Activated CD8-positive, alpha-beta memory T cell treated with anti-CD3 and anti-CD28 coated beads, Interleukin-2, amount 50 U/mL, for 4 hours (primary cell): ENCODE data around the gene IL7R.
A peak's percentile ranks its signal among the peaks of the same experiment; 100 is the strongest.

Experiments
- DNase-seq: peaks from one replicate; pipeline ENCODE4 v3.0.0-alpha.2; 2020

Gene IL7R, protein sequence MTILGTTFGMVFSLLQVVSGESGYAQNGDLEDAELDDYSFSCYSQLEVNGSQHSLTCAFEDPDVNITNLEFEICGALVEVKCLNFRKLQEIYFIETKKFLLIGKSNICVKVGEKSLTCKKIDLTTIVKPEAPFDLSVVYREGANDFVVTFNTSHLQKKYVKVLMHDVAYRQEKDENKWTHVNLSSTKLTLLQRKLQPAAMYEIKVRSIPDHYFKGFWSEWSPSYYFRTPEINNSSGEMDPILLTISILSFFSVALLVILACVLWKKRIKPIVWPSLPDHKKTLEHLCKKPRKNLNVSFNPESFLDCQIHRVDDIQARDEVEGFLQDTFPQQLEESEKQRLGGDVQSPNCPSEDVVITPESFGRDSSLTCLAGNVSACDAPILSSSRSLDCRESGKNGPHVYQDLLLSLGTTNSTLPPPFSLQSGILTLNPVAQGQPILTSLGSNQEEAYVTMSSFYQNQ

DNA sequence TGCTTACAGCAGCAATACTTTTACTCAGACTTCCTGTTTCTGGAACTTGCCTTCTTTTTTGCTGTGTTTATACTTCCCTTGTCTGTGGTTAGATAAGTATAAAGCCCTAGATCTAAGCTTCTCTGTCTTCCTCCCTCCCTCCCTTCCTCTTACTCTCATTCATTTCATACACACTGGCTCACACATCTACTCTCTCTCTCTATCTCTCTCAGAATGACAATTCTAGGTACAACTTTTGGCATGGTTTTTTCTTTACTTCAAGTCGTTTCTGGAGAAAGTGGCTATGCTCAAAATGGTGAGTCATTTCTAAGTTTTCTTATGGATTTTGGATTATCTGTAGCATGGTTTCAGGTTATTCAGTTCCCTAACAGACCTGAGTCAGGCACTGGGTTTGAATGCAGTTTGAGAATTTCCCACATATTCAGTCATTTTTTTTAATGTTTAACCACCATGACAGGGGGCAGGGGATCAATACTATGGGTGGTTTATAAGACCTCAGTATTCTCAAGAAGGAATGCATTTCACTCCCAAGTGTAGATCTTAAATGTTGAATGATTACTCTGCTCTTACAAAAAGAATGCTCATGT lies at the start of gene IL7R:
TSS of gene IL7R (plus strand) at position 127 of the 587 bp plus-strand sequence. CDS start at position 214, 87 bp downstream.
- DNase-seq: no peak

DNA sequence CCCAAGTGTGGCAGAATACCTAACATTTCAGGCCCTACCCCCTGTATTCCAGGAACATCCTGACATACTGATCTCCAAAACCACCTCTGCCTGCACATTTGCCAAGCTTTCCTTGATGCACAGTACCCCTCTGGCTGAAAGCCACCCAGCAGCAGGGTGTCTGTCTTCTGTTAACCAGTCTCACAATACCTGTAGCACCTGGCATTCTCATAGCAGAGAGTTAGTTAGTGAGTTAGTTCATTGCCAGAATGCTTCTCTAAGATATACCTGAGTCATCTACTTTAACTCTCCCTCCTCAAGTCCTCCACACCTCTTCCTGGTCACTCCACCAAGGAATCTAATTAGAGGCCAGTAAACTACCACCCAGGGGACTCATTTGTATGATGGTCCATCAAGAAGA lies 46.1 kb upstream of the IL7R start:
- no peak for DNase-seq

DNA sequence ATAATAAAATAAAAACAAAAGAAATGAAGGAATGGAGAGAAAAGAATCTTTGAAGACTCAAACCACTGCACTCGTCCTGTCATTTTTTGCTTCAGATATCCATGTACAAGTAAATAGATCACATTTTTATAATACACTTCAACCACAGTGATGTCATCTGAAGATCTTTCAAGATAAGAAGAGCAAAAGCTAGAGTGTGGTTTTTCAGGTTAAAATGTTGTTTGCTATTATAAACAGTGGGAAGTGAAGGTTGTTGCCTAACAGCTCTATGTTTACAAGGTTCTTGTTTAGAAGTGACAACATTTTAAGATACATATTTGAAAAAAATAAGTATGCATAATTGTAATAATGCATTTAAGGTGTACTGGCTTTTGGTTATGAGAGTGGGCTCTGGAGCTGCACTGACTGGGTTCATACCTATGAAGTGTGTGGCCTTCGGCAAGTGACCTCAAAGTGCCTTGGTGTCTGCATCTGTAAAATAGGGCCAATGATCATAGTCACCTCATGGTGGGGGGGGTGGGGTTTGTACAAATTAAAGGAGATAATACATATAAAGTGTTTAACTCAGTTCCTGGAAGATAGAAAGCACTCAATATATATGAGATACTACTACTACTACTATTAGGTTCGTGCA lies 45.5 kb upstream of the IL7R start:
- DNase-seq: no peak

DNA sequence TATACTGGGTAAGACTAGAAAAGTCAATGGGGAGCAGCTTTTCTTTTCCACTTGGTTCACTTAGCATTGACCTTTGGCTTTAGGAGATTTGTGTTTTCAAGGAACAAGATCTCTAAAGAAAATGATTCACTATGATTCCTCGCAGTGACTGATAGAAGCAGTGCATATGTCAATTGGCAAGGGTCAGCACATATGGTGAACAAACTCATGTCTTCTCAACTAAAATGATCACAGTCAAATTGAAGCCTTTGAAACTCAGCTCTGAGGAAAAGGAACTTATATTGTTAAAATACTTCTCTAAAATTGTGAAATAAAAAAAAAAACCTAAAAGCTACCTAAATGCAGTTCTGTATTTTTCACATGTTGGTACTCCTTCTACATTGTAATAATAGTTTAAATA lies 43.2 kb upstream of the IL7R start:
- DNase-seq: no peak

DNA sequence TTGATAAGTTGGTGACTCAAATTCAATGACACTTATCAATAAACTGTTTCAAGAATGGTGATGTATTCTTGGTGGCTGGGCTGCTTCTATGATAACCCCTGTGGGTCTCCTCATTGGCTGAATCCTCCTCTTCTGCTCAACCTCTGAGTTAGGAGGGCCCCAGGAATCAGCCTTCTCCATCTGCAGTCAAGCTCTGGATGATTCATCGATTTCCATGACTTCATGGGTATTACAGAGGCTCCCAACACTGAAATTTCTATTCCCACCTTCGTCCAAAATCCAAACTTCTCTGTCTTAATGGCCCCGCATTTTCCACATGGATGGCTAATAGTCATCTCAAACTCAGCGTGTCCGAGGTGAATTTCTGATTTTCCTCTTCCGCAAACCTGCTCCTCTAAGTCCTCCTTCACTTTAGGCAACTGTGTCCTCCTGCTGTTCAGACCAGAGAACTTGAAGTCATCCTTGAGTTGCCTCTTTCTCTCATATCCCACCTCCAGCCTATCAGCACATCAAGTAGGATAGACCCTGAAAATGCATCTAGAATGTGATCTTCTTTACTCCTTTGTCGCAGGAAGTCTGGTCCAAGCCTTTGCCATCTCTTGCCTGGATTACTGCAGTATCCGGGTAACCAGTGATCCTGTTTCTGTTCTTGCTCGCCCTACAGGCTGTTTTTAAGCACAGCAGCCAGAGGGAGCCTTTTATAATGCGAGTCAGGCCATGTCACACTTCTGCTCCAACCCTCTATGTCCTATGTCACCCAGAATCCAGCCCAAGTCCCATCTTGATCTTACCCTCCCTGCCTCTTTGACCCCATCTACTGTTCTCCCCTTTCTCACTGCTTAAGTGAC lies 41.4 kb upstream of the IL7R start:
- no peak for DNase-seq

DNA sequence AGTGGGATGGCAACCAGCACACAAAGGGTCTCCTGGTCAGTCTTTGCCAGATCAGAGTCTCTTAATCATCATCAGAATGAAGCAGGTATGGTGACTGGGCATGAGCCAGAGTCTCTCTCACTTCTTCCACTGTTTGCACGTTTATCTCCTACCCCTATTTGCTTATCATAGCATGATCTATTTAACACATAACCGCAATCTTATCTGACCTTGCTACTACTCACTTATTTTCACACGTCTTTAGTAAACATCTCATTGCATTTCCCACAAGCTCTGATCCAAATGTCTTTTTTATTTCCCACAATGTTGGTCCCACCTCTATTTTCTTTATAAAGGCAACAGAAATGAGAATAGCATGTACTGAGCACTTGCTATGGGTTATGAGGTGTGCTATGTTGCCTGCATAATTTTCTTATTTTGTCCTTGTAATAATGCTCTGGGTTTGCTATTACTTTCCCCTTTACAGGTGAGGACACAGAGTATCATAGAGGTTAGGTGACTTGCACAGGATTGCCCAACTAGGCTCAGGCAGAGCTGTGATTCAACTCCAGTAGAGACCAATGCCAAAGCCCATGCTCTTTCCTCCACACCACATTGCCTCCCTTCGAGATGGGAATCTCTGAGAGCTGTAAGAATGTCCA lies 39.7 kb upstream of the IL7R start:
- DNase-seq: no peak

DNA sequence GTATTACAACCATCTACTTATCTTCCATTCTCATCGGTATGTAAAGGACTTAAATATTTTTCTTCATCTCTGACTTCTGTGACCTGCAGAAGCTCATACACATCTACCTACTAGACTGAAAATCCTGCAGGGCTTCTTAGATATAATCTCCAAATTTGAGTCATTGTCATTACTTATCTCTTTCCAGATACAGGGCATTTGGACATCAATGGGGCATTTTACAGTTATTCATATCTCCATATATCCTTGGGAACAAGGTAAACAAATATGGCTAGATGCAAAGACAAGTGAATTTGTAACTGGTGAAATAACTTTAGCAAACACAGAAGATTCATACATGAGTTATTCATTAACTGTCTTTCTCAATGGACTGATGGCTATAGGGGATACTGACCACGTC lies 37.7 kb upstream of the IL7R start:
- DNase-seq: no peak

DNA sequence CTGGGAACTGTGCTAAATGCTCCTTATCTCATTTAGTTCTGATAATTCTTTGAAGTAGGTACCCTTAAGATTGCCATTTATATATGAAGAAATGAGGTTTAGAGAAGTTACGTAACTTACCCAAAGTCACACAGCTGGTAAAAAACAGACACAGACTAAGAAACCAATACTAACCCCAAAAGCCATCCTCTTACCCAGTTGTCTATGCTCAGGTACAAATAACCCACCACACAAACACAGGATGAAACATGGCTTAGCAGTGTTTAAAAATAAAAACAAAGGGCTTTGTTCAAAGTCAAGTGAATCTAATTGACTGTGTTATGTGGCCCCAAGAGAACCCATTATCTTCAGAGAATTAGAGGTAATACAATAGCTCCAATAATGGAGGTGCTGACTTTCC lies 37.0 kb upstream of the IL7R start:
- no peak for DNase-seq

DNA sequence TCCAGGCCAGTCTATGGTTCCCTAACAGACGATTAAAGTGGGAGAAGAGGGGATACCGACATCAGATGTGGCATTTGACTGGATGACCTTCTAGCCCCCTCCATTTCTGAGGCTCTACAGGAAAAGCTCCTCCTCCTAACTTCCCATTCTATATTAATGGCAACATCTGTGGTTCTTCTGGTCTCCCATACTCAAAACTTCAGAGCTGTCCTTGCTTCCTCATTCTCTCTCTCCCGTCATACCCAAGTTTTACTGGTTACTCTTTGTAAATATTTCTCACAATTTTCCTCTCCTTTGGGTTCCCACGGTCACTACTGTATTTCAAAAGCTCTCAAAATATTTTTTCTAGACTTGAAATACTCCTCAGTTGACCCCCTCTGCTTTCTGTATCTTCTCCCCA lies 36.0 kb upstream of the IL7R start:
- DNase-seq: no peak

DNA sequence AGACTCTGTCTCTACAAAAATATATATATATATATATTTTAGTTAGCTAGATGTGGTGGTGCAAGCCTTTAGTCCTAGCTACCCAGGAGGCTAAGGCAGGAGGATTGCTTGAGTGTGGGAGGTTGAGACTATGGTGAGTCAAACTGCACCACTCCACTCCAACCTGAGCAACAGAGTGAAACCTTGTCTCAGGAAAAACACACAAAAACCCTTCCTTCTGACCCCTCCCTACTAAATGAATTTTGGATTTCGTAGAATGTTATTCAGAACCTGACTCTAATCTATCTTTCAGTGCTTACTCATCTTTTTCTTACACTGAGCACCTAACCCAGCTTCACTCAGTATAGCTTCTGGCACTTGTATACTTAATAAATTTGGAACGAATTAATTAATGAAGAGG lies 35.2 kb upstream of the IL7R start:
- DNase-seq: no peak

DNA sequence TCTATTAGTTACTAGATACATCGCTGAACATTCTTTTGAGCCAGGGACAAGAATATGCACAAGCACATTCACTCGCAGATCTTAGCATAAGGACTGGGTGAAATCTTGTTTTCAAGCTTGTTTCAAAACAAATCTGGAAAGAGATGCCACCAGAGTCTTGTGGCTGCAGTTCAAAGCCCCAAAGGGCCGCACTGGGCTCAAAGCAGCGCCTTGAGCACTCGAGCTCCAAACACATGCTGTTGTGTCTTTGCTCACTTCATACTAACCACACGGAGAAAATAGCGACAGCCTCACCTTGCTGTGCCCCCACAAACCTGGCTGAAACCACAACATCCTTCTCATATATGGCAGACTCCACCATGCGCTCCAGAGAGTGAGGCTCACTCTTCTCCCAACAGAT lies 34.2 kb upstream of the IL7R start:
- peak; percentile 34 for DNase-seq

DNA sequence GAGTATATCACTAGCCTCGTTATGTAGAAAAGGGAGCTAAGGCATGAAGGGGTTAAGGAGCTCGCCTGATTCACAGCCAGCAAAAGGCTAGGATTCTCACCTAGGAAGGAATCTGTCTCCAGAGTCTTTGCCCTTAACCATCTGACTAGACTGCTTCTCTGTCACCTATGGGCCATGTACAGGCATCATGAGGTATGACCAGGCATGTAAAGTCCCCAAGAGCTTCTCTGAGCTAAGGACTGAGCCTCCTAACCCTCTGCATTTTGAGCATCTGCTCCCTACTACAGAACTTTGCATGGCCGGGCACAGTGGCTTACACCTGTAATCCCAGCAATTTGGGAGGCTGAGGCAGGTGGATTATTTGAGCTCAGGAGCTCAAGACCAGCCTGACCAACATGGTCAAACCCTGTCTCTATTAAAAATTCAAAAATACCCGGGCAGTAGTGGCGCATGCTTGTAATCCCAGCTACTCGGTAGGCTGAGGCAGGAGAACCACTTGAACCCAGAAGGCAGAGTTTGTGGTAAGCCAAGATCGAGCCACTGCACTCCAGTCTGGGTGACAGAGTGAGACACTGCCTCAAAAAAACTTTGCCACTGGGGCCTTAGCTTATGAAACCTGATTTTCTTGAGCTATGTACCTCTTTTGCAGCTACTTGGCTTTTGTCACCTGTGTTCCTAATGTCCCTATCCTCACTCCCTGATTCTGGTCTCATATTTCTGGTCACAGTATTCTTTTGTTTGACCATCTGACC lies 33.2 kb upstream of the IL7R start:
- DNase-seq: no peak

DNA sequence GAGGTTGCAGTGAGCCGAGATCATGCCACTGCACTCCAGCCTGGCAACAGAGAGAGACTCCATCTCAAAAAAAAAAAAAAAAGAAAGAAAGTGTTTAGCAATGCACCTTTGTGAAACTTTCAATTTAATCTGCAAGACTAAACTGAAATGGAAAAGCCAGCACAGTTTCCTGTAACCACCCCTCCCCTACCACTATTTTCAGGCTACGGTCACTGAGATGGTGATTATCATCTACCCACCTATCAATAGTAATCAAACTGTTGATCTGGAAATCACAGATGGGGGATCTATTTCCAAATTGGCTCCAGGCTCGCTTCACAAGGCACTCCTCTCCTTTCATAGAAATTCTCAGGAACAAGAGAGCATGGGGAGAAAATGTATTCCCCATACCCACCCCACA lies 30.6 kb upstream of the IL7R start:
- DNase-seq: no peak

DNA sequence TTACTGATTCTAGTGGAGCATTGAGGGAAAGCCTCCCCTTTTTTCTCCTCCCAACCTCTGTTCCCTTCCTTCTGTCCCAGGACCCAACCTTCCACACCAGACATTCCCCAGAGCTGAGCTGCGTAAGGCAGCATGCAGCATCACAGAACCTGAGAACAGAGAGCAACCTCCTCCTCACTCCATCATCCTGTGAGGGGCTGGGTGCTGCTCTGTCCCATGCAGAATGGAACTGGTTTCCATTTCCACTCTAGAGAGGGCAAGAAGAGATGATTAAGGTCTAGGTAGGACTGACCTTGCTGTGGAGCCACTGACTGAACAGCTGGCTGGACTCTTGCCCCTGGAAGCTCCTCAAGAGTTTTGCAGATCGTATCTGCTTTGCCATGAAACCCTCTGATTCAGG lies 30.1 kb upstream of the IL7R start:
- DNase-seq: no peak

DNA sequence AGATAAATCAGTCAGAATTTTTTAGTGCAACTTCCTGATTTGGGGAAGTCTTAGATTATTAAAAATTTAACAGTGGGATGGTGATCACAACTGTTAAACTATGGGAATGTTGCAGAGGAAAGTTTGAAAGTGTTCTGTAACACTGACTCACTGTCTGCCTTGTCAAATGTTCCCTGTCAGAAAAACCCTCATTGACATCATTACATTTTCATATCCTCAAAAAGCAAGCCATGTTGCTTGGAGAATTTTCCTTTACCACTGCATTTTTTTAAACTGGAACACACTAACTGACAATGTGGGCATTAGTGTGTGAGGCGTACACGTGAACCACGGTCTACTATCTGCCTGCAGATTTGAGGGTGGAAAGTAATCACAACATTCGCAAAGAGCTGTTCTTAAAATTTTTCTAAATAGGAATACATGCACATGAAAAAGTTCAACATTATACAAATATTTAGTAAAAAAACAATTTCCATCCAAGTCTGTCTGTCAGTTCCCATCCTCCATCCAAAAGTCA lies 28.6 kb upstream of the IL7R start:
- DNase-seq: no peak

DNA sequence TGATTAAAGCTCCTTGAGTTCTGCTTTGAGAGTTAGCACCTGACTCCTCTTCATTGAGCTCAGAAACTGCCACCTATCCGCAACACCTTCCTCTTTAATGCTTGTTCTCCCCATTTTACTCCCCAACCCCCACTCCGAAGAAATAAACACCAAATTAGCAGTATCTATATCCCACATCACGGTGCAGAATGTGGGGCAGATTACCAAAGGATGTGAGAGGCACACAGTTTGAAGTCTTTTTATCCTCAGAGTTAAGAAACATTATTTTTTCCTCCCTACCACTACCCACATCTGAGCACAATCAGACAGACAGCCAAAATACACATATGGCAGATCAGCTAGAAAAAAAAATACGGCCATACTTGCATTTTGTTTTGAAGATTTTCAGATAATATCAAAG lies 26.1 kb upstream of the IL7R start:
- DNase-seq: no peak

DNA sequence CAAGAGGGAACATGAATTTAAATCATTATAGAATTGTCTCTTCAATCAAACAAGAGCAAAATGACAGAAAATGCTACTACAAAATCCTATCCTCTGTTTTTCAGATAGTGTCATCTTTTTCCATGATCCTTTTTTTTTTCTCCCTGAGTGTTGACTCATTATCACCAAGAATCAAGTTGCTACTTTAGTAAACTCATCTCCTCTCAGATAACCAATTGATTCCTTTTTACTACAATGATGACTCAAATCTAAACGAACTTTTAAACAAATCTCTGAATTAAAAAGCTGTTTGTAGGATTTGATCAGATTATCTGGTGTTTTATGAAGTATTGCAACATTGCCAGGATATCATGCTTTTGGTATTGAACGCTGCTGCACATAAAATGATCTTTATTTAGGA lies 23.9 kb upstream of the IL7R start:
- no peak for DNase-seq

DNA sequence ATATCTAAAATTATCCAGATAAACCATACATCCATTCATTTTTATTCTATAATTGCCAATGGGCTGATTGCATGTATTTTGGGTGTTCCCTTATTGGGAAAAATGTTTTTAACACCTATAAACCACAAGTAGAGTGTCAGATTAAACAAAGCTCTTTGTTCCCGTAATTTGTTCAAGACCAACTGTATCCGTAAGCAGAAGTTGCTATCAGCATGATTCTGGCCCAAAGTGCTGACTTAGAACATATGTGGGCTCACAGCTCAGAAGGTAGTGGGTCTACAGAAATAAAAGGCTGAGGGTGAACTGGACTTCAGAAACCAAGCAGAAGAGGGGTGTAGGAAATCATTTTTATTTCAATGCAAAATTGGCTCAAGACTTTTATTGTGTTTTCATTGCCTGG lies 23.5 kb upstream of the IL7R start:
- no peak for DNase-seq

DNA sequence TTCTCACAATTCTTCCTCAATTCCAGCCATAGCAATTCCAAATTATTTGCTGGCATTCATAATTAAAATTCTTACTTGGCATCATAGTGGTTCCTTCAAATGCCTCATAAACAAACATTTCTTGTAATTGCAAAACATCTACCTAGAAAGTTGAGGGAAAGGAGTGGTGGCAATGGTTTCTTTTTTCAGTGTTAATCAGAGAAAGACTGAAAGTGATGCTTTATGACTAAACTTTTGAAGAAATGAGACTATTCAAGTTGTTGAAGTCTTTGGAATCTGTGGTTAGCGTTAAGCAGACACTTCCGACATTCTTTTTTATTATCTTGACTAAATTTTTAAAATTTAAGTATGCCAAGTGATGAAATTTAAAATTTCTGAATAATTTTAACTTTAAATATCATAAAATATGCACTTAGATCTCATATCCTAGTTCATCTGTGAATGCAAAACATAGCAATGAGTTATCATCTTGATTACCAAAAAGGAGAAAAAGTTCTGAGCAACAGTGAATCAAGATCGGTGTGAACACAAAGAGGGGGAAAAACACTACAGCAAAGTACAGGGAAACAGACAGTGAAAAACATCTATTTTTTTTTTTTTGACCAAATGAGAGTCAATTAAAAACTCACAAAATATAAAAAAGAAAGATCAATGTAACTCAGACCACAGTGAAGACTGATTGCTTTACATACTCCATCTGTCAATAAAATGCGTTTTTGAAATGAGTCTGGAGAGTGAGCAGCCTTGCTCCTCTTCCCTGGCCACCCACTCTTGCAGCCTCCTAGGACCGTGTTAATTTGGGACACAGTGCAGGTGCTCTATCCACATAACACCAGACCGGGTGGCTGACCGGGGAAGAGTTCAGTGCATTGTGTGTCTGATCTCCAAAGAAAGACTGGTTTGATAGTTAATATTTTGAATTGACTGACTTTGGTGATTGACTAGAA lies 20.6 kb upstream of the IL7R start:
- no peak for DNase-seq

DNA sequence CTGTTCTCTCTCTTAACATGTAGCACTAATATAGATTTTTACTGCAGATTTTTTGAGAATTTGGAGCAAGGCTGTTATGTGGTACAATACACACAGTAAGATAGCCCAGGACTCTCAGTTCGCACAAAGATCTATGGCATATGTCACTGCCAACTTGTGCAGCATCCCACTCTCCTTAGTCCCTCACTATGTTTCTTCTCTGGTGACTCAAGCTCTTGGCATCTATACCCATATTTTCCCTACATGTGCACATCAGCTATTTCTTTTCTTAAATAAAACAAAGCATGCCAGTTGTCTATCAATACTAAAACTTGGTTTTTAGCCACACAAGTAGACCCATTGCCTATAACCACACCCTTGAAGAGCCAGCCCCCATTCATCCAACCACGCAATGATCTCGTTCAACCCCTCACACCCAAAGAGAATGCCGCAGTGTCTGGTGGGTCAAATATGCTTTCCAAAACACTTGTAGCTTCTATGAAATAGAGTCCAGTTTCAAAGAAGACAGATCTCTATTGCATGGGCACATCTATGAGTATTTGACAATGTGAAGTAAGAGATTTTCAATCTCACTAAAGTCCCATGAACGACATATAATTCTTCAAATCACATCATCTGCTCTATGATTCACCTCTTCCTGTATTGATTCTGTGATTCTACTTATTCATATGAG lies 18.2 kb upstream of the IL7R start:
- no peak for DNase-seq
